Bone marrow (tissue), 2 donors: ENCODE data around the gene BCL2L1.

Experiments used
- DNase-seq, 2 donors: peaks; one replicate each; lab custom pipeline; 2025; lab: John Stamatoyannopoulos, UW

The BCL2L1 gene

GRCh38 chr20:31708736-31709534 lies 13.7 kb downstream of the BCL2L1 start:
- no peak for DNase-seq

- DNase-seq = no peak
Observed at GRCh38 chr20:31707994-31708735, 14.5 kb downstream of the BCL2L1 start.

- DNase-seq = no peak
Observed at GRCh38 chr20:31707258-31707615, 15.4 kb downstream of the BCL2L1 start.

GRCh38 chr20:31706607-31707257 lies 15.9 kb downstream of the BCL2L1 start:
- no peak for DNase-seq

- no peak for DNase-seq
Observed at GRCh38 chr20:31705598-31706597, 16.8 kb downstream of the BCL2L1 start.

GRCh38 chr20:31705191-31705590 lies 17.5 kb downstream of the BCL2L1 start:
- DNase-seq = no peak

- no peak for DNase-seq
Observed at GRCh38 chr20:31704225-31705119, 18.2 kb downstream of the BCL2L1 start.

GRCh38 chr20:31701591-31701990 lies 21.1 kb downstream of the BCL2L1 start:
- DNase-seq = no peak

GRCh38 chr20:31700747-31701146 lies 21.9 kb downstream of the BCL2L1 start:
- DNase-seq = no peak

- no peak for DNase-seq
Observed at GRCh38 chr20:31699801-31700728, 22.6 kb downstream of the BCL2L1 start.

GRCh38 chr20:31698803-31699718 lies 23.6 kb downstream of the BCL2L1 start:
- DNase-seq = peak in 1 of 2 donors; percentile 85

- DNase-seq = no peak
Observed at GRCh38 chr20:31698243-31698802, 24.3 kb downstream of the BCL2L1 start.

GRCh38 chr20:31695849-31696804 lies 26.5 kb downstream of the BCL2L1 start:
- no peak for DNase-seq

- DNase-seq = no peak
Observed at GRCh38 chr20:31694842-31695593, 27.6 kb downstream of the BCL2L1 start.

GRCh38 chr20:31693987-31694661 lies 28.5 kb downstream of the BCL2L1 start:
- no peak for DNase-seq

- no peak for DNase-seq
Observed at GRCh38 chr20:31693402-31693801, 29.3 kb downstream of the BCL2L1 start.
